Endothelial cell of umbilical vein (primary cell): ENCODE measurements around the gene P2RY8. TPM values are rescaled to one million over a fixed set of nuclear protein-coding genes. Genes with fewer than 3 reads are reported as not detected.

Experiments used
- BruUV-seq: library from RNA; stranded (reverse); fragments of 400-500 nt; replicated peaks from 2 replicates; lab custom pipeline; 2021; lab: Mats Ljungman, UMichigan
- CTCF ChIA-PET: fragments of 300-600, 350-600 bp; sonication (Branson Sonifier 250); formaldehyde crosslinking; loops from one replicate; lab custom pipeline; 2021; ENCODE audit warnings: antibody characterized with exemption, inconsistent platforms; lab: Charles Lee
- POLR2A ChIA-PET: fragments of 300-600, 350-600 bp; sonication (Branson Sonifier 250); formaldehyde crosslinking; loops from one replicate; lab custom pipeline; 2021; ENCODE audit warnings: antibody characterized with exemption, inconsistent platforms; lab: Charles Lee
- DNase-seq: peaks from one replicate; pipeline ENCODE4 v3.0.0-alpha.2; 2011; ENCODE audit warnings: low read depth, low spot score
- FAIRE-seq: peaks from 2 replicates; lab custom pipeline; 2011; peaks lifted over from hg19 to GRCh38; lab: Jason Lieb, UNC
- H2AFZ ChIP-seq: 2 replicates; pipeline ENCODE4 v1.6.0; 2012; ENCODE audit warnings: low read depth, low read length, control low read depth, inconsistent platforms
- H3K27ac ChIP-seq: 2 replicates; pipeline ENCODE4 v1.5.1; 2011; ENCODE audit warnings: low read depth, mild to moderate bottlenecking, control low read depth, low read length, moderate library complexity; ENCODE audit not compliant: insufficient read depth
- H3K27me3 ChIP-seq, 2 experiments: 2 replicates each; pipeline versions ENCODE4 v1.6.0 to v1.6.1; 2011; ENCODE audit warnings: low read length in 2 of 2, mixed read lengths in 1 of 2; ENCODE audit not compliant: control insufficient read depth in 2 of 2, insufficient read depth in 2 of 2
- H3K36me3 ChIP-seq, 2 experiments: 2 replicates in 1 of 2; 3 replicates in 1 of 2; pipeline ENCODE4 v1.5.1; 2011; ENCODE audit warnings: low read length in 2 of 2, mild to moderate bottlenecking in 1 of 2, moderate library complexity in 1 of 2; ENCODE audit not compliant: control insufficient read depth in 2 of 2, insufficient read depth in 2 of 2; ENCODE audit errors: extremely low read depth in 1 of 2
- H3K4me1 ChIP-seq: 3 replicates; pipeline ENCODE4 v1.5.1; 2011; ENCODE audit warnings: mild to moderate bottlenecking, low read length; ENCODE audit not compliant: control insufficient read depth, insufficient read depth; ENCODE audit errors: extremely low read depth
- H3K4me2 ChIP-seq: 2 replicates; pipeline ENCODE4 v1.6.1; 2011; ENCODE audit warnings: low read length, control low read depth, mixed read lengths; ENCODE audit not compliant: insufficient read depth
- H3K4me3 ChIP-seq, 3 experiments: fragments of 200-600 bp in 1 of 3; sonication (generic), shearing (Covaris generic) in 1 of 3; replicated peaks in 1 of 3; 2 replicates each; pipeline ENCODE4 v1.5.1; 2011 to 2016; ENCODE audit warnings: control low read depth in 3 of 3, low read length in 3 of 3, mild to moderate bottlenecking in 2 of 3, inconsistent platforms in 1 of 3, low read depth in 1 of 3, moderate library complexity in 1 of 3; ENCODE audit not compliant: insufficient read depth in 1 of 3
- H3K79me2 ChIP-seq: 2 replicates; pipeline ENCODE4 v1.6.0; 2012; ENCODE audit warnings: low read length, inconsistent platforms; ENCODE audit not compliant: control insufficient read depth, insufficient read depth
- H3K9ac ChIP-seq: replicated peaks from 2 replicates; pipeline ENCODE3; 2011; ENCODE audit warnings: low read length, control low read depth; ENCODE audit not compliant: insufficient read depth; ENCODE audit errors: extremely low read depth
- H3K9me1 ChIP-seq: replicated peaks from 3 replicates; pipeline ENCODE4 v1.6.0; 2011; ENCODE audit warnings: mild to moderate bottlenecking, low read length; ENCODE audit not compliant: control insufficient read depth, insufficient read depth; ENCODE audit errors: extremely low read depth
- H3K9me3 ChIP-seq: replicated peaks from 2 replicates; pipeline ENCODE4 v1.5.1; 2012; ENCODE audit warnings: low read length, inconsistent platforms; ENCODE audit not compliant: control insufficient read depth, insufficient read depth
- H4K20me1 ChIP-seq: replicated peaks from 2 replicates; pipeline ENCODE3; 2011; ENCODE audit warnings: mild to moderate bottlenecking, low read length; ENCODE audit not compliant: control insufficient read depth, insufficient read depth; ENCODE audit errors: extremely low read depth
- EZH2 ChIP-seq: IDR thresholded peaks from 2 replicates; pipeline ENCODE4 v1.6.1; 2012; ENCODE audit warnings: borderline replicate concordance, low read depth, mild to moderate bottlenecking, moderate library complexity, low read length, inconsistent platforms; ENCODE audit not compliant: severe bottlenecking
- FOS ChIP-seq: IDR thresholded peaks from 2 replicates; pipeline ENCODE4 v1.6.1; 2011; ENCODE audit warnings: mild to moderate bottlenecking, low read length, moderate library complexity, borderline replicate concordance; ENCODE audit not compliant: insufficient read depth
- GATA2 ChIP-seq: IDR thresholded peaks from 2 replicates; pipeline ENCODE4 v1.7.0; 2011; ENCODE audit warnings: low read depth, mild to moderate bottlenecking, moderate library complexity, mixed read lengths, low read length; ENCODE audit not compliant: insufficient read length, insufficient read depth
- JUN ChIP-seq: IDR thresholded peaks from 2 replicates; pipeline ENCODE4 v1.6.1; 2011; ENCODE audit warnings: borderline replicate concordance, low read depth; ENCODE audit not compliant: insufficient read length, insufficient read depth
- MYC ChIP-seq: IDR thresholded peaks from one replicate; pipeline ENCODE4 v1.6.1; 2011; ENCODE audit warnings: mild to moderate bottlenecking, low read depth, low read length
- POLR2A ChIP-seq: IDR thresholded peaks from 2 replicates; pipeline ENCODE4 v1.6.1; 2012; ENCODE audit warnings: low read depth, mild to moderate bottlenecking, control low read depth, low read length
- POLR2AphosphoS5 ChIP-seq: IDR thresholded peaks from 2 replicates; pipeline ENCODE4 v1.6.1; 2012; ENCODE audit warnings: low read depth, mild to moderate bottlenecking, control low read depth, low read length, moderate library complexity; ENCODE audit not compliant: insufficient read depth
- dilution Hi-C: fragments of 300-500 bp; cut with MboI; formaldehyde crosslinking; loops from one replicate; pipeline ENCODE4 v1.15.0; 2019; ENCODE audit warnings: low sequenced_read_pairs; ENCODE audit not compliant: extremely low pct_ligation_motif_present
- intact Hi-C: fragments of 100-400 bp; cut with micrococcal nuclease; formaldehyde crosslinking; loops from one replicate; pipeline ENCODE4 v1.10.0; 2022
- polyA plus RNA-seq, 4 experiments: library from polyadenylated mRNA; depleted of rRNA in 3 of 4; stranded (reverse) in 3 of 4; unstranded in 1 of 4; fragments of >200 nt; gene quantifications; 2 replicates each; pipeline versions ENCODE4 v1.2.1 to v1.2.3, GENCODE V29; 2011 to 2012; ENCODE audit warnings: missing spikeins in 1 of 4
- total RNA-seq: library from RNA; stranded (reverse); gene quantifications from 2 replicates; pipeline ENCODE4 v1.2.3, GENCODE V29; 2021
- TF ChIP-seq, protein P1 (sequence below): IDR thresholded peaks from 2 replicates; pipeline ENCODE4 v1.6.1; 2011; ENCODE audit not compliant: insufficient read depth, insufficient read length
- TF ChIP-seq, protein P2 (sequence below), 2 donors: IDR thresholded peaks; 1 replicate in 1 of 2; 2 replicates in 1 of 2; pipeline ENCODE4 v1.5.1; 2011; ENCODE audit warnings: low read length in 2 of 2, mild to moderate bottlenecking in 2 of 2, moderate library complexity in 2 of 2, control low read depth in 1 of 2, inconsistent platforms in 1 of 2, low read depth in 1 of 2; ENCODE audit not compliant: insufficient read depth in 1 of 2; ENCODE audit errors: extremely low read depth in 1 of 2

Gene P2RY8
- total and polyA plus RNA-seq, 2 donors (not counting 3 experiments of a cell fraction or from before 2014, with no cell fraction given): not detected

- no peak overlapping the region for H3K4me3 ChIP-seq
- ChIA-PET CTCF (no interaction called here), POLR2A (no interaction called here)
- H3K9me1 ChIP-seq: no peaks in the 10 kb centered on the region
- no peaks in the 10 kb centered on the region for H4K20me1 ChIP-seq
- no peak for FAIRE-seq
- H3K79me2 ChIP-seq: no peaks in the 10 kb centered on the region
- intact Hi-C loops (no loop called here), dilution Hi-C loops (no loop called here)
- no peaks in the 10 kb centered on the region for H3K4me1 ChIP-seq
- no TSS peak for BruUV-seq
- H3K27me3 ChIP-seq: no peaks in the 10 kb centered on the region
- H2AFZ ChIP-seq: no peak overlapping the region
- H3K9ac ChIP-seq: no peak overlapping the region
- TF ChIP-seq POLR2AphosphoS5 (no peak), POLR2A (no peak), FOS (no peak), EZH2 (no peak), GATA2 (no peak), JUN (no peak), MYC (no peak)
- TF ChIP-seq, protein P1, sequence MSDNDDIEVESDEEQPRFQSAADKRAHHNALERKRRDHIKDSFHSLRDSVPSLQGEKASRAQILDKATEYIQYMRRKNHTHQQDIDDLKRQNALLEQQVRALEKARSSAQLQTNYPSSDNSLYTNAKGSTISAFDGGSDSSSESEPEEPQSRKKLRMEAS: no peak
- TF ChIP-seq, protein P2, sequence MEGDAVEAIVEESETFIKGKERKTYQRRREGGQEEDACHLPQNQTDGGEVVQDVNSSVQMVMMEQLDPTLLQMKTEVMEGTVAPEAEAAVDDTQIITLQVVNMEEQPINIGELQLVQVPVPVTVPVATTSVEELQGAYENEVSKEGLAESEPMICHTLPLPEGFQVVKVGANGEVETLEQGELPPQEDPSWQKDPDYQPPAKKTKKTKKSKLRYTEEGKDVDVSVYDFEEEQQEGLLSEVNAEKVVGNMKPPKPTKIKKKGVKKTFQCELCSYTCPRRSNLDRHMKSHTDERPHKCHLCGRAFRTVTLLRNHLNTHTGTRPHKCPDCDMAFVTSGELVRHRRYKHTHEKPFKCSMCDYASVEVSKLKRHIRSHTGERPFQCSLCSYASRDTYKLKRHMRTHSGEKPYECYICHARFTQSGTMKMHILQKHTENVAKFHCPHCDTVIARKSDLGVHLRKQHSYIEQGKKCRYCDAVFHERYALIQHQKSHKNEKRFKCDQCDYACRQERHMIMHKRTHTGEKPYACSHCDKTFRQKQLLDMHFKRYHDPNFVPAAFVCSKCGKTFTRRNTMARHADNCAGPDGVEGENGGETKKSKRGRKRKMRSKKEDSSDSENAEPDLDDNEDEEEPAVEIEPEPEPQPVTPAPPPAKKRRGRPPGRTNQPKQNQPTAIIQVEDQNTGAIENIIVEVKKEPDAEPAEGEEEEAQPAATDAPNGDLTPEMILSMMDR (IDR thresholded peaks at IDR 0.05; ENCODE audit: extremely low read depth in 1 of 2, insufficient read depth in 1 of 2, low read depth in 1 of 2, low read length in 2 of 2): no peak
- H3K4me2 ChIP-seq: no peak overlapping the region
- DNase-seq: no peak
- no peak overlapping the region for H3K27ac ChIP-seq
- no peaks in the 10 kb centered on the region for H3K9me3 ChIP-seq
- peaks cover 2 to 13% of the 10 kb centered on the region in 2 experiments for H3K36me3 ChIP-seq
These were observed 114.9 kb downstream of the P2RY8 start for GRCh38 chrX:1422135-1422465.
